AML-193 (cell line): ENCODE data around the gene KSR1.
"Not testable (repeated sequence)": the region's sequence is repeated elsewhere in the genome, so short reads cannot be mapped to it uniquely, and the experiment has no call there.

Experiments used
- DNase-seq, 2 experiments: peaks; one replicate each; lab custom pipeline; 2025; lab: John Stamatoyannopoulos, UW

Gene KSR1

GRCh38 chr17:27494192-27495091, 38.2 kb downstream of the KSR1 start:
- DNase-seq: no peak

GRCh38 chr17:27495460-27495859, 39.2 kb downstream of the KSR1 start:
- no peak for DNase-seq

- DNase-seq: no peak
Measured at GRCh38 chr17:27496005-27496404, 39.8 kb downstream of the KSR1 start.

GRCh38 chr17:27496437-27496943, 40.2 kb downstream of the KSR1 start:
- no peak for DNase-seq

- no peak for DNase-seq
Measured at GRCh38 chr17:27496971-27497370, 40.7 kb downstream of the KSR1 start.

GRCh38 chr17:27497696-27498095, 41.4 kb downstream of the KSR1 start:
- no peak for DNase-seq

- no peak for DNase-seq
Measured at GRCh38 chr17:27498615-27499309, 42.5 kb downstream of the KSR1 start.

- DNase-seq: no peak
Measured at GRCh38 chr17:27499451-27500265, 43.4 kb downstream of the KSR1 start.

- DNase-seq: not testable (repeated sequence)
Measured at GRCh38 chr17:27501338-27501737, 45.1 kb downstream of the KSR1 start.

- no peak for DNase-seq
Measured at GRCh38 chr17:27502526-27503324, 46.5 kb downstream of the KSR1 start.

- no peak for DNase-seq
Measured at GRCh38 chr17:27503611-27504010, 47.4 kb downstream of the KSR1 start.

- DNase-seq: no peak
Measured at GRCh38 chr17:27504188-27504995, 48.1 kb downstream of the KSR1 start.

GRCh38 chr17:27506348-27507218, 50.3 kb downstream of the KSR1 start:
- no peak for DNase-seq

GRCh38 chr17:27511168-27511883, 55.1 kb downstream of the KSR1 start:
- no peak for DNase-seq

- DNase-seq: no peak
Measured at GRCh38 chr17:27512031-27512430, 55.8 kb downstream of the KSR1 start.

- DNase-seq: no peak
Measured at GRCh38 chr17:27512511-27513346, 56.5 kb downstream of the KSR1 start.

GRCh38 chr17:27513849-27514248, 57.6 kb downstream of the KSR1 start:
- DNase-seq: no peak
